Esophagus (tissue), 2 donors: Measurements from ENCODE around the gene FKBP1C. TPM values are rescaled to one million over a fixed set of nuclear protein-coding genes. Genes with fewer than 3 reads are reported as not detected.
"Not testable (repeated sequence)": the region's sequence is repeated elsewhere in the genome, so short reads cannot be mapped to it uniquely, and the experiment has no call there.

Experiments
- H3K27ac ChIP-seq, 2 donors: one replicate each; pipeline ENCODE4 v1.5.1; 2013; ENCODE audit warnings: low read depth in 2 of 2, mild to moderate bottlenecking in 2 of 2, inconsistent platforms in 1 of 2, low read length in 1 of 2, moderate library complexity in 1 of 2
- H3K27me3 ChIP-seq, 2 donors: one replicate each; pipeline ENCODE4 v1.6.1; 2013; ENCODE audit warnings: low read length in 2 of 2, control low read depth in 1 of 2, mild to moderate bottlenecking in 1 of 2; ENCODE audit not compliant: insufficient read depth in 2 of 2, control insufficient read depth in 1 of 2
- H3K36me3 ChIP-seq, 2 donors: one replicate each; pipeline ENCODE4 v1.6.1; 2013; ENCODE audit warnings: low read length in 1 of 2; ENCODE audit not compliant: control insufficient read depth in 2 of 2, insufficient read depth in 2 of 2
- H3K4me1 ChIP-seq, 2 donors: one replicate each; pipeline ENCODE4 v1.6.1; 2013; ENCODE audit warnings: low read length in 1 of 2; ENCODE audit not compliant: control insufficient read depth in 2 of 2, insufficient read depth in 2 of 2
- H3K4me3 ChIP-seq, 2 donors: one replicate each; pipeline ENCODE4 v1.5.1; 2013; ENCODE audit warnings: low read length in 2 of 2, mild to moderate bottlenecking in 2 of 2, low read depth in 1 of 2, moderate library complexity in 1 of 2
- H3K9me3 ChIP-seq, 2 donors: one replicate each; pipeline ENCODE4 v1.6.1; 2013; ENCODE audit warnings: mild to moderate bottlenecking in 2 of 2, low read depth in 1 of 2, low read length in 1 of 2, moderate library complexity in 1 of 2; ENCODE audit not compliant: control insufficient read depth in 2 of 2, insufficient read depth in 1 of 2
- WGBS, 2 donors: extraction: QIAGEN DNeasy Blood & Tissue Kit; methylation state at CpG; one replicate each; pipeline ENCODE4 v1.1.7; 2013; 5-methylcytosine and 5-hydroxymethylcytosine counted together
- polyA plus RNA-seq, 2 donors: library from polyadenylated mRNA; stranded (reverse); fragments of 200-250 nt; gene quantifications; one replicate each; pipeline ENCODE4 v1.2.3, GENCODE V29; 2013
- donor health status: healthy with polysubstance abuse.
- donor health status: Bipolar disorder and iron deficiency.

Gene FKBP1C
- polyA plus RNA-seq, 2 donors = 0.04 to 1.5 TPM

GRCh38 chr6:63214816-63215215 lies 3.5 kb downstream of the FKBP1C start:
- no peaks in the 10 kb centered on the region for H3K4me1 ChIP-seq
- 28 to 36% methylated on average over 3 of the region's 3 CpGs for WGBS, 2 donors
- no peaks in the 10 kb centered on the region for H3K36me3 ChIP-seq
- H3K27me3 ChIP-seq = no peaks in the 10 kb centered on the region
- no peak overlapping the region for H3K27ac ChIP-seq
- no peak overlapping the region for H3K4me3 ChIP-seq
- H3K9me3 ChIP-seq = peaks cover 3 to 7% of the 10 kb centered on the region in 2 donors

- 65 to 70% methylated on average over 2 of the region's 2 CpGs for WGBS, 2 donors
- Histone ChIP-seq H3K4me3 (no peak overlapping the region), H3K27ac (no peak overlapping the region), H3K36me3 (no peaks in the 10 kb centered on the region), H3K4me1 (no peaks in the 10 kb centered on the region), H3K9me3 (peaks cover 0 to 3% of the 10 kb centered on the region in 2 donors), H3K27me3 (peaks cover 0 to 2% of the 10 kb centered on the region in 2 donors)
Measured at GRCh38 chr6:63224179-63224578, 12.9 kb downstream of the FKBP1C start.

- H3K36me3 ChIP-seq, H3K27me3 ChIP-seq, H3K9me3 ChIP-seq, H3K4me3 ChIP-seq, H3K27ac ChIP-seq, H3K4me1 ChIP-seq: not testable (repeated sequence)
- 55 to 62% methylated on average over 4 of the region's 4 CpGs for WGBS, 2 donors
Measured at GRCh38 chr6:63225987-63226386, 14.7 kb downstream of the FKBP1C start.

- H3K9me3 ChIP-seq, H3K4me1 ChIP-seq, H3K27ac ChIP-seq, H3K36me3 ChIP-seq, H3K27me3 ChIP-seq, H3K4me3 ChIP-seq: not testable (repeated sequence)
- 88 to 91% methylated on average over 27 to 32 of the region's 32 CpGs for WGBS, 2 donors
Measured at GRCh38 chr6:63227928-63228894, 16.9 kb downstream of the FKBP1C start.

- H3K4me3 ChIP-seq, H3K27ac ChIP-seq, H3K36me3 ChIP-seq, H3K27me3 ChIP-seq, H3K4me1 ChIP-seq, H3K9me3 ChIP-seq: not testable (repeated sequence)
- WGBS, 2 donors = 87 to 92% methylated on average over 12 to 13 of the region's 13 CpGs
Measured at GRCh38 chr6:63230027-63230426, 18.8 kb downstream of the FKBP1C start.

GRCh38 chr6:63230511-63230910 lies 19.2 kb downstream of the FKBP1C start:
- H3K4me3 ChIP-seq, H3K27me3 ChIP-seq, H3K4me1 ChIP-seq, H3K36me3 ChIP-seq, H3K27ac ChIP-seq, H3K9me3 ChIP-seq: not testable (repeated sequence)
- 80 to 82% methylated on average over 7 to 12 of the region's 12 CpGs for WGBS, 2 donors

- H3K27me3 ChIP-seq = no peaks in the 10 kb centered on the region
- H3K27ac ChIP-seq = no peak overlapping the region
- WGBS, 2 donors = 46 to 53% methylated on average over 3 of the region's 3 CpGs
- no peaks in the 10 kb centered on the region for H3K36me3 ChIP-seq
- no peaks in the 10 kb centered on the region for H3K4me1 ChIP-seq
- no peaks in the 10 kb centered on the region for H3K9me3 ChIP-seq
- no peak overlapping the region for H3K4me3 ChIP-seq
Measured at GRCh38 chr6:63236398-63236817, 25.1 kb downstream of the FKBP1C start.

- WGBS, 2 donors = 54 to 58% methylated on average over 2 of the region's 2 CpGs
- H3K4me3 ChIP-seq = no peak overlapping the region
Measured at GRCh38 chr6:63245420-63245819, 34.2 kb downstream of the FKBP1C start.

GRCh38 chr6:63245909-63246308 lies 34.6 kb downstream of the FKBP1C start:
- no peaks in the 10 kb centered on the region for H3K36me3 ChIP-seq
- H3K4me1 ChIP-seq = no peaks in the 10 kb centered on the region
- no peaks in the 10 kb centered on the region for H3K9me3 ChIP-seq
- no peak overlapping the region for H3K4me3 ChIP-seq
- WGBS, 2 donors = 78 to 82% methylated on average over 1 of the region's 1 CpG
- H3K27ac ChIP-seq = no peak overlapping the region
- no peaks in the 10 kb centered on the region for H3K27me3 ChIP-seq

More at GRCh38 chr6:63245420-63245819, 34.2 kb downstream of the FKBP1C start:
- Histone ChIP-seq H3K36me3 (no peaks in the 10 kb centered on the region), H3K9me3 (no peaks in the 10 kb centered on the region), H3K4me1 (no peaks in the 10 kb centered on the region), H3K27me3 (no peaks in the 10 kb centered on the region), H3K27ac (no peak overlapping the region)

- Histone ChIP-seq H3K36me3 (no peaks in the 10 kb centered on the region), H3K4me3 (no peak overlapping the region), H3K4me1 (no peaks in the 10 kb centered on the region), H3K27me3 (no peaks in the 10 kb centered on the region), H3K27ac (no peak overlapping the region), H3K9me3 (no peaks in the 10 kb centered on the region)
Measured at GRCh38 chr6:63246581-63246980, 35.3 kb downstream of the FKBP1C start.
